Activated CD4-positive, alpha-beta T cell treated with anti-CD3 and anti-CD28 coated beads, Interleukin-2, amount 10 ng/mL, durations not matched to agents 7 days and 5 days (primary cell): ENCODE data around the gene NEDD4L. TPM values are rescaled to one million over a fixed set of nuclear protein-coding genes. Genes with fewer than 3 reads are reported as not detected.
A peak's percentile ranks its signal among the peaks of the same experiment; 100 is the strongest.

ENCODE experiments used
- CTCF ChIA-PET: fragments of 350-600 bp; sonication (Branson Sonifier 250); formaldehyde crosslinking; loops from one replicate; lab custom pipeline; 2021; ENCODE audit warnings: antibody characterized with exemption; lab: Charles Lee
- POLR2A ChIA-PET: fragments of 350-600 bp; sonication (Branson Sonifier 250); formaldehyde crosslinking; loops from one replicate; lab custom pipeline; 2021; ENCODE audit warnings: antibody characterized with exemption; lab: Charles Lee
- DNase-seq: peaks from one replicate; pipeline ENCODE4 v3.0.0-alpha.2; 2020
- H3K27ac Mint-ChIP-seq: one replicate; pipeline ENCODE4 v1.8.0; 2021; ENCODE audit warnings: mild to moderate bottlenecking, moderate library complexity, mixed read lengths
- H3K27me3 Mint-ChIP-seq: one replicate; pipeline ENCODE4 v1.8.0; 2021; ENCODE audit warnings: mixed read lengths
- H3K36me3 Mint-ChIP-seq: one replicate; pipeline ENCODE4 v1.8.0; 2021; ENCODE audit warnings: low read depth, mixed read lengths
- H3K4me1 Mint-ChIP-seq: one replicate; pipeline ENCODE4 v1.8.0; 2021; ENCODE audit warnings: mixed read lengths
- H3K4me3 Mint-ChIP-seq: one replicate; pipeline ENCODE4 v1.8.0; 2021; ENCODE audit warnings: mild to moderate bottlenecking, moderate library complexity, mixed read lengths
- H3K9me3 Mint-ChIP-seq: one replicate; pipeline ENCODE4 v1.8.0; 2021; ENCODE audit warnings: mixed read lengths
- total RNA-seq, 2 experiments: library from RNA; stranded (reverse); gene quantifications; one replicate each; pipeline ENCODE4 v1.2.3, GENCODE V29; 2021

The NEDD4L gene
- total RNA-seq, 2 experiments from 2014 or later: 5.6 to 8.1 TPM

DNA sequence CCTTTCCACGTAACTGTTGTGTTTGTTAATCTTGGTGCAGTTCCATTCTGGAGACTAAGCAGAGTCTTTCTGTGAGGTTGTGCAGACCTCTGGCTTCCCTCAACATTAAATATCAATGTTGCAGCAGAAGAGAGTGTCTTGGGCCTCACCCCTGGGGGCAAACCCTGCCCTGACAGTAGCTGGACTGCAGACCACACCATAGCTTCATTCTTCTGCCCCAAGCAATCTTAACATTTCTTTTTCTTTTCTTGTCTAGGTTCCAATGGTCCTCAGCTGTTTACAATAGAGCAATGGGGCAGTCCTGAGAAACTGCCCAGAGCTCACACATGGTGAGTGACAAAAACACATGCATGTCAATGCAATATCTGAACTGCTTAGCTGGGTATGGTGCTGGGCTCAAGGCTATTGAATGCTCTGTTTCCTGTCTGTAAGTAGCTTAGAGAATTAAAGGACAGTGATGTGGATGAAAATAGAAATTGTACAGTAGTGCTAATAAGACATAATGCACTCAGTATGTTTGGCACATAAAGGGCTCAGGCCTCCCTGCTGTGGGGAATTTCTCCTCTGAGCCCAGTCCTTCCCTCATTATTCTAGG lies 347.3 kb downstream of the NEDD4L start:
- H3K4me3 Mint-ChIP-seq: no peak overlapping the region
- H3K27ac Mint-ChIP-seq: no peak overlapping the region
- CTCF ChIA-PET: no interaction called here
- H3K27me3 Mint-ChIP-seq: no peaks in the 10 kb centered on the region
- POLR2A ChIA-PET: no interaction called here
- DNase-seq: no peak
- no peaks in the 10 kb centered on the region for H3K9me3 Mint-ChIP-seq
- H3K36me3 Mint-ChIP-seq: no peaks in the 10 kb centered on the region
- peaks cover 9% of the 10 kb centered on the region for H3K4me1 Mint-ChIP-seq

DNA sequence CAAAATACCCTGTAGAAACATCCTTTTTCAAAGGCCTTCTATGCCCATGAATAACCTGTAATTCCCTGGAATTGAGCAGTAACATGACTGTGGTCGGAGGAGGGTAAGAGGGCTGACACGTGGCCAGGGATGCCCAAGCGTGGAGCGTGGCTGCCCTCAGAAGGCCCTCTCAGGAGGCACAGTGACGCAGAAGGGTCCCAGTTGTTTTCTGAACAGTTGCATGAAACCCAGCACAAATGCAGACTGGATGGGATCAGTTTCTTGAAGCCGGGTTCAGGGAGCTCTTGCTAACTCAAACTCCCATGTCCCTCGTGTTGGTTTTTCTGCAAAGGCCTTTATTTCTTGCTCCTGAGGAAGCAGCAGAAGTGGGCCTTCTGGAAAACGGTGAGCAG lies 347.9 kb downstream of the NEDD4L start:
- no peaks in the 10 kb centered on the region for H3K36me3 Mint-ChIP-seq
- POLR2A ChIA-PET: no interaction called here
- CTCF ChIA-PET: interaction anchor here (0.6 to 1.3 kb wide), 2 partner anchors 15 to 987 kb away, joined by 3 read pairs; no protein-coding TSS in a partner anchor
- H3K27ac Mint-ChIP-seq: no peak overlapping the region
- DNase-seq: no peak
- H3K4me3 Mint-ChIP-seq: no peak overlapping the region
- peaks cover 9% of the 10 kb centered on the region for H3K4me1 Mint-ChIP-seq
- H3K9me3 Mint-ChIP-seq: no peaks in the 10 kb centered on the region
- H3K27me3 Mint-ChIP-seq: no peaks in the 10 kb centered on the region

DNA sequence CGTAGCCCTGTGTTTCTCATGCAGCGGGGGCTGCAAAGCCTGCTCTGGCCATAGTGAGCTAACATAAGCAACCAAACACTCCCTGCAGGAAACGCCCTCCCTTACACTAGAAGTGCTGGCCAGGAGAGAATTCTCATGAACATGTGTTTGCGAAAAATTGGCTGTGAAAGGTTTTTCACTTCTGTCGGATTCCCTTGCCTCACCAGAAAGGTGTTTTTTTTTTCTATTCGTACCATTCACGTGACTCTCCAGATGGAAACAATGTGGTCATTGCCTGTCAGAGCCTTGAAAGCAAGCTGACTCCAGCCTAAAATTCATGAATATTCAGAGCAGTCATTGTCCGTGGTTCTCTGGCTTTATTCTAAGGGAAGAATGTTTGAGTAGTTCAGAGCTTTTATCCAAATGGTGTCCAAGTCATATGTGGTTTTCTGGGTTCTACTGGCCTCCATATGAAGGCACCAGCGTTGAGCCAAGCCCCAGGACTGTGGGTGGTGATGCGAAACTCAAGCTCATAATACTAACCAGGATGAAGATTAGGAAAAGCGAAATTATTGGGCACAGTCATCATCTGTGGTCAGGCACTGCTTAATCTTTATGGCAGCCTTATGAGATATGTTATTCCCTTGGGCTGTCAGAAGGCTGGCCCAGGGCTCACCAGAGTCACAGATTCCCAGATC lies 348.4 kb downstream of the NEDD4L start:
- CTCF ChIA-PET: interaction anchor here (0.6 to 1.3 kb wide), 2 partner anchors 15 to 988 kb away, joined by 3 read pairs; no protein-coding TSS in a partner anchor
- no peaks in the 10 kb centered on the region for H3K9me3 Mint-ChIP-seq
- H3K4me3 Mint-ChIP-seq: no peak overlapping the region
- no peaks in the 10 kb centered on the region for H3K27me3 Mint-ChIP-seq
- H3K27ac Mint-ChIP-seq: no peak overlapping the region
- POLR2A ChIA-PET: no interaction called here
- peaks cover 9% of the 10 kb centered on the region for H3K4me1 Mint-ChIP-seq
- DNase-seq: no peak
- H3K36me3 Mint-ChIP-seq: no peaks in the 10 kb centered on the region

DNA sequence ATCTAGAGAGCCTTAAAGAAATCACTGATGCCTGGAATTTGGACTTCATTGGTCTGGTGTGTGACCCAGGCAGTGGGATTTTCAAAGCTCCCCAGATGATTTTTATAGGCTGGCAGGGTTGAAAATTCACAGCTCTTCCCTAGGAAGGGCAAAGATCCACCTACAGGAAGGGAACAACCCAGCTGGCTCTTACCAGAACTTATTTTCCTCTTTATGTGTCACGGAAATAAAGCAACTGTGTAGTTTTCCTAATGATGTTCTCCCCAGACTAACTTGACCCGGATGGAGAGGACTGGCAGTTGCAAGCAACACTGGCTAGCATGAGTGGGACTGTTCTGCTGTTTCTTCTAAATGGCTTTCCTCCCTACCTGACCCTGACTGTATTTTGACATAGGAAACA lies 349.3 kb downstream of the NEDD4L start:
- CTCF ChIA-PET: interaction anchor here (0.7 to 1.3 kb wide), 2 partner anchors 11 to 14 kb away, joined by 3 to 4 read pairs; no protein-coding TSS in a partner anchor
- no peak for DNase-seq
- no peak overlapping the region for H3K27ac Mint-ChIP-seq
- no peaks in the 10 kb centered on the region for H3K9me3 Mint-ChIP-seq
- H3K36me3 Mint-ChIP-seq: no peaks in the 10 kb centered on the region
- H3K27me3 Mint-ChIP-seq: no peaks in the 10 kb centered on the region
- POLR2A ChIA-PET: no interaction called here
- H3K4me3 Mint-ChIP-seq: no peak overlapping the region
- peaks cover 11% of the 10 kb centered on the region for H3K4me1 Mint-ChIP-seq

DNA sequence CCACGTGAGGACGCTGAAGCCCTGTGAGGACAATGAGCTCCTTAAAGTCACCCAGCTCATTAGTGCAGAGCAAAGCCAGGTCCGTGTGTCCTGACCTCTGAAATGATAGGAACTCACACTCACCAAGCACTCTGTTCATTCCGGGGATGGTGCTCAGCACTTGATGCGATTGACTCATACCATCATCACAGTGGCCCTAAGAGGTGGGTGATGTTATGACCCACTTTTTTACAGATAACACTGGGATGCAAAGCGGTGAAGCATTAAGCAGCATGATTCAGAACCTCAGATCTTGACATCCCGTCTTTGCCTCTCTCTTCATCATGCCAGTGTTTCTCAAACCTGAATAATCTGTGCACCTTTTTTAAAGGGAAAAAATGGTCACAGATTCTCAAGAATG lies 350.0 kb downstream of the NEDD4L start:
- H3K4me1 Mint-ChIP-seq: peaks cover 15% of the 10 kb centered on the region
- no peaks in the 10 kb centered on the region for H3K9me3 Mint-ChIP-seq
- H3K36me3 Mint-ChIP-seq: no peaks in the 10 kb centered on the region
- H3K4me3 Mint-ChIP-seq: no peak overlapping the region
- H3K27ac Mint-ChIP-seq: no peak overlapping the region
- H3K27me3 Mint-ChIP-seq: no peaks in the 10 kb centered on the region
- no peak for DNase-seq
- ChIA-PET CTCF (no interaction called here), POLR2A (no interaction called here)

DNA sequence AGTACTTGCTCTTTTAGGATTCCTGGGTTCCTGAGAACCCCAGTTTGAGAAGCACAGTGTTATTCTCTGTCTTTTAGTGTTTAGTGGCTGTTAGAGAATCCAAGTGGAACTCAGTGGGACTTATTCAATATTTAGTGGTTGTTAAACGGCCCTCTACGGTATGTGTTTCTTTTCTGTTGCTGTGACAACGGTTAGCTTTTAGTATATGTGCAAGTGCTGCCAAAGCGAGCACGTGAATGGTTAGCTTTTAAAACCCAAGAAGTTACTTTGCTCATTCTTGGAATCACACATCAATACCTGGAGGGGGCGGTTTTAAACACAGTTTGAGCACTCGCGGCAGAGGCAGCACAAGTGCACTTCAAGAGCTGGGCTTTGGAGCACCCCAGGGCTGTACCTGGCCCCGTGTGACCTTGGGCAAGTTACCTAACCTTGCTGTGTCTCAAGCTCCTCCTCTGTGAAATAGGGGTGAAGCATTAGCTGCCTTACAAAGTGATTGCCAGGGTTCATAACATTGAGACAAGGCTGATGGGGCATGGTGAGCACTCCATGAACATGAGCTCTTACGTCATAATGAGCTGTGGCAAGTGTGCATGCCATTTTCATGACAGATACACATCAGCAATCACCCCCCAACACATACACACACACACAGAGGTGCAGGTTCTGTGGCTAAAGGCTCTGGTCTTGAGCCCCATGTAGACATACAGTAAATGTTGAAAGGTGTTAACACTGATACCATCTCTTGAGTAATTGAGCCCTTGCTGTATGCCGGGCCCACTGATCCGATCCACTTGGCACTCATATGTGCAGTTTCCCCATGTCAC lies 350.8 kb downstream of the NEDD4L start:
- ChIA-PET CTCF (interaction anchor here (1.0 kb wide), 1 partner anchor 26 kb away, joined by 3 read pairs; no protein-coding TSS in a partner anchor), POLR2A (no interaction called here)
- Mint-ChIP-seq H3K9me3 (no peaks in the 10 kb centered on the region), H3K4me3 (no peak overlapping the region), H3K27ac (no peak overlapping the region), H3K27me3 (no peaks in the 10 kb centered on the region), H3K36me3 (no peaks in the 10 kb centered on the region), H3K4me1 (peaks cover 19% of the 10 kb centered on the region)
- DNase-seq: no peak

DNA sequence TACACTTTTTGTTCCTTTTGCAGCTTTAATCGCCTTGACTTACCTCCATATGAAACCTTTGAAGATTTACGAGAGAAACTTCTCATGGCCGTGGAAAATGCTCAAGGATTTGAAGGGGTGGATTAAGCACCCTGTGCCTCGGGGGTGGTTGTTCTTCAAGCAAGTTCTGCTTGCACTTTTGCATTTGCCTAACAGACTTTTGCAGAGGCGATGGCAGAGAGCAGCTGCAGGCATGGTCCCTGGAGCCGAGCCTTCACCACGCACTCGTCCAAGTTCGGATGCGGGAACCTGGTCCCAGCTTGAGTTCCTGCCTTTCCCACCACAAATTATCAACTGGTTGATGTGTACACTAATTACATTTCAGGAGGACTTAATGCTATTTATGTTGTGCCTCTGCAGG lies 352.1 kb downstream of the NEDD4L start:
- DNase-seq: no peak
- ChIA-PET POLR2A (no interaction called here), CTCF (no interaction called here)
- Mint-ChIP-seq H3K27ac (no peak overlapping the region), H3K36me3 (no peaks in the 10 kb centered on the region), H3K4me1 (peaks cover 27% of the 10 kb centered on the region), H3K9me3 (no peaks in the 10 kb centered on the region), H3K27me3 (no peaks in the 10 kb centered on the region), H3K4me3 (no peak overlapping the region)

DNA sequence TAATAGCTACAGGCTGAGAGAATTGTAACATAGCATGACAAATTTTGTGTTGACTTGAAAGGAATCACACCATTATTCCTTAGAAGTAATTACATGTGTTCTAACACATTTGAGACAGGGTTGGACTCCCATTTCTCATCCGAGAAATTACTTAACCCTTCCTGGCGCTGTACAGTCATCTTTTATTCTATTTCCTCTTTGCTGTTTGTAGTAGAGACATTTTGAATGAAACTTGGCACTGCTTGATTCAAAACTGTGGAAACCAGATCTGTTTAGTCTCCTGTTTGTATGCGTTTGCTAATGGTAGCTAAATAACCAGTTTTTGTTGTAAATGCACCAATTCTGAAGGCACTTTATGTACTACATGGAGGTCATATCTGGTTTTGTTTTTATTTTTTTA lies 352.9 kb downstream of the NEDD4L start:
- POLR2A ChIA-PET: no interaction called here
- no peaks in the 10 kb centered on the region for H3K9me3 Mint-ChIP-seq
- no peak overlapping the region for H3K27ac Mint-ChIP-seq
- peaks cover 32% of the 10 kb centered on the region for H3K4me1 Mint-ChIP-seq
- CTCF ChIA-PET: no interaction called here
- no peak for DNase-seq
- H3K27me3 Mint-ChIP-seq: no peaks in the 10 kb centered on the region
- no peaks in the 10 kb centered on the region for H3K36me3 Mint-ChIP-seq
- no peak overlapping the region for H3K4me3 Mint-ChIP-seq

DNA sequence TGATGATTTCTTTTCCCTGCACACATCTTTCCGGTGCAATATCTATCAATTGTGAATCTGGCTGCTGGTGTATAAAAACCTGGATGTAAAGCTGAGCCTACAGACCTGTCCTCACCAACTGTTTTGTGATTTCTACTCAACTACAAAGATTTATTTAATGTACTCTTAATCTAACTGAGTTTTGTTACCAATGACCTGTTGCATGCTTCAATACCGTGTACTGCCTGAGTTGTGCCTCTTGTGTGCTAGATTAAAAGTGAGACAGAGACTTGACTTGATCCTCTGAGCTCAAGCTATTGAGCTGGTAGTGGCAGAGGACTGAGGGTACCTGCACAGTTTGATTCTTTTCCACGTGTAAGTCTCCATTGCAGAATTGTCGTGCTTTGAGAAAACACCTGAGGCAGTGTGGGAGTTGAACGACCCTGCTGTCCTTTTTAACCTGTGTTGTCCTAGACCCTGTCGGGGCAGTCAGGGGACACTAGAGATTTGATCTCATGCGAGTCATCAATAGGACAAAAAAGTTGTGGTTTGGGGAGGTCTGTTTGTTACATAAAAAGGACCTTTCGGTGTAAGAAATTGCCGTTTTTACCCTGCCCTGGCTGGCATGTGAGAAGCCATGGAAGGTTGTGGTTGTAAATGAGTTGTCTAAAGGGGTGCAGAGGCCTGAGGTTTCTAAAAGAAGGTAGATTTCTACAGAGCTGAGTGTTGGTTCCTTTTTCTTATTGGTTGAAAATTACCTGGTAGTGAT lies 353.5 kb downstream of the NEDD4L start:
- Mint-ChIP-seq H3K27ac (no peak overlapping the region), H3K9me3 (no peaks in the 10 kb centered on the region), H3K36me3 (no peaks in the 10 kb centered on the region), H3K27me3 (no peaks in the 10 kb centered on the region), H3K4me1 (peaks cover 37% of the 10 kb centered on the region), H3K4me3 (no peak overlapping the region)
- no peak for DNase-seq
- ChIA-PET CTCF (no interaction called here), POLR2A (no interaction called here)

DNA sequence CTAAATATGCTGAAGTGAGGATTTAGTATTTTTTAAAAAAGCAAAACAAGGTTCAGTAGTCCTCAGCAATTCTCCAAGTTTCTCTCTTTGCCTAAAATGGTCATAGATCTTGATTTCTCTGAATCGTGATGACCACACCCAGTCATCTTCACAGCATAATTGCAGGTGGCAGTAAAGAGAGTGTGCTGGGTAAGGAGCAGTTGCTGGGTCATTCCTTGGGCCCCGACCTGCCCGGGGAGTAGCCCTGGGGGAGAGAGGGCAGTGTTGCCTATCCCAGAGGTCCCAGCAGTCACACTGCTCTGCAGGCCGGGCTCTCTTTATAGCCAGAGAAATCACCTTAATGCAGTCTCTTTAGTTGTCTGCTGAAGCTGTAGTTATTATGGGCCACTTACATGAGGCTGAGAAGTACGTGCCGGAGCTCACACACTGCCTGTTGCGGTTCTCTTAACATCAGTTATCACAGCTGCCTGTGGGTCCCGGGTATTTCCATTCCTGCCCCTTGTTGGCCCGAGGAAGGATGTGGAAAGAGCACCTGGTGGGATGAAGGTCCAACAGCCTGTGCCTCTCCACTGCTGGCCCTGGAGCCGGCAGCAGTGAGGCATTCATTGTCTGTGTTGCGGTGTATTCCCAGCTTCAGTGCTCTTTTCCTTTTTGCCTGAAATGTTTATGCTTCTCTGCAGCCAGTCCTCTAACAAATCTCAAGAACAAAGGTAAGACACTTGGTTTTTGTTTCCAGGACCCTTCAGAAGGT lies 354.8 kb downstream of the NEDD4L start:
- H3K27ac Mint-ChIP-seq: no peak overlapping the region
- POLR2A ChIA-PET: no interaction called here
- no peak for DNase-seq
- CTCF ChIA-PET: interaction anchor here (0.6 to 1.2 kb wide), 2 partner anchors 319 to 365 kb away, joined by 3 to 5 read pairs; no protein-coding TSS in a partner anchor
- no peaks in the 10 kb centered on the region for H3K9me3 Mint-ChIP-seq
- no peaks in the 10 kb centered on the region for H3K27me3 Mint-ChIP-seq
- H3K36me3 Mint-ChIP-seq: no peaks in the 10 kb centered on the region
- H3K4me3 Mint-ChIP-seq: no peak overlapping the region
- peaks cover 37% of the 10 kb centered on the region for H3K4me1 Mint-ChIP-seq

DNA sequence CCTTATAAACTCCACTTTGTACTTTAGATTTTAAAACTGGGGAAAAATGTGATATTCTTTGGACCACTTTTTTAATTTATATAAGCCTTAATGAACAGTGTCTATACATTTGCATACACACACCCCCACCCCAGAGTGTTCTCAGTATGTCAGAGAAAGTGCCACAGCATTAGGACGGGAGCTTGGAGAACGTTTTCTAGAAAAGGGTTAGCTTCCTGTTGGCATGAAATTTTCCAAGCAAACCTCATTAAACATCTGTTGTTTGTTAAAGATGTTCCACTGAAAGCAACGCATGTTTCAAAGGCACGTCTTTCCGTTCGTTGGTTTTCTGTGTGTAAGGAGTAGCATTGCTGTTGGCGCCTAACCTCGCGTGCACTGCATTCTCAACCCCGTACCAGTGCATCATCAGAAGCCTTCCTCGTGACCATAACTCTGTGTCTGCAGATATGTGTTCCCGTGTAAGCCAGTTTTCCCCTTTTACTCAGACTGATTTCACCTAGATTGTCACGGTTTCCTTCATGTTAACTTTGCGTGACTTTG lies 356.4 kb downstream of the NEDD4L start:
- CTCF ChIA-PET: no interaction called here
- H3K27me3 Mint-ChIP-seq: no peaks in the 10 kb centered on the region
- H3K4me1 Mint-ChIP-seq: peaks cover 37% of the 10 kb centered on the region
- no peaks in the 10 kb centered on the region for H3K9me3 Mint-ChIP-seq
- H3K4me3 Mint-ChIP-seq: no peak overlapping the region
- POLR2A ChIA-PET: no interaction called here
- peak; percentile 28 for DNase-seq
- H3K36me3 Mint-ChIP-seq: no peaks in the 10 kb centered on the region
- peak overlapping the region; percentile 69 for H3K27ac Mint-ChIP-seq

DNA sequence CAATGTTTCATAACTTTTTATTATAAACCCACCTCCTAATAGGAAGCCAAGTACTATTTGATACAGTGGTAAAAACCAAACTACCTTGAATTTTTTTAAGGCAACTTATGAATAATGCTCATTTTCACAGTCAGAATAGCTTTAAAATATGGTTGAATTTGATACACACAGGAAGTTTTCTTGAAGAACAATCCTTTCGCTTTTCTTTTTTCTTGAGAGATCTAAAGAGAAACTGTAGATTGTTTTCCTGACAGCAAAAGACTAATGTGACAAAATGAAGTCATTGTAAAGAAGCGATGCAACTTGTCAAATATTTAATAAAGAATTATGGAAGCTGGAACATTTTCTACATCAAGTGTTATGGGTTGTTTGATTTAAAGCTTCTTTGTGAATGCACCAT lies 357.2 kb downstream of the NEDD4L start:
- Mint-ChIP-seq H3K4me3 (no peak overlapping the region), H3K36me3 (no peaks in the 10 kb centered on the region), H3K4me1 (peaks cover 29% of the 10 kb centered on the region), H3K9me3 (no peaks in the 10 kb centered on the region), H3K27me3 (no peaks in the 10 kb centered on the region), H3K27ac (peak overlapping the region; percentile 89)
- CTCF ChIA-PET: interaction anchor here (1.4 kb wide), 1 partner anchor 362 kb away, joined by 3 read pairs; no protein-coding TSS in a partner anchor
- POLR2A ChIA-PET: no interaction called here
- no peak for DNase-seq
